HTR-8/SVneo (cell line): Measurements from ENCODE around the gene GARIN5A.
"Not testable (repeated sequence)": the region's sequence is repeated elsewhere in the genome, so short reads cannot be mapped to it uniquely, and the experiment has no call there.

ENCODE experiments used
- DNase-seq: peaks from one replicate; pipeline ENCODE4 v3.0.0; 2011; ENCODE audit warnings: low spot score, mixed read lengths; ENCODE audit not compliant: insufficient read length
- FAIRE-seq: peaks from 2 replicates; lab custom pipeline; 2011; peaks lifted over from hg19 to GRCh38; lab: Jason Lieb, UNC

GARIN5A gene

DNA sequence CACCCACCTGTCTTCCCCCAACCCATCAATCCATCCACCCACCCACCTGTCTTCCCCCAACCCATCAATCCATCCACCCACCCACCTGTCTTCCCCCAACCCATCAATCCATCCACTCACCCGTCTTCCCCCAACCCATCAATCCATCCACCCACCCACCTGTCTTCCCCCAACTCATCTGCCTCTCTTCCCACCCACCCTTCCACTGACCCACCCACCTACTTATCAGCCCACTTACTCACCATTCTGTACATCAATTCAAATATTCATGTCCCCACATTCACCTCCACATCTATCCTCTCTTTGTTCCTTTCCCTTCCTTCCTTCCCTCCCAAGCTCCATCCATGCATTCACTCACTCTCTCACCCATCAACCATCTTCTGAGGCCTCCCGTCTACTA, 37.5 kb downstream of the GARIN5A start:
- not testable (repeated sequence) for DNase-seq, FAIRE-seq

DNA sequence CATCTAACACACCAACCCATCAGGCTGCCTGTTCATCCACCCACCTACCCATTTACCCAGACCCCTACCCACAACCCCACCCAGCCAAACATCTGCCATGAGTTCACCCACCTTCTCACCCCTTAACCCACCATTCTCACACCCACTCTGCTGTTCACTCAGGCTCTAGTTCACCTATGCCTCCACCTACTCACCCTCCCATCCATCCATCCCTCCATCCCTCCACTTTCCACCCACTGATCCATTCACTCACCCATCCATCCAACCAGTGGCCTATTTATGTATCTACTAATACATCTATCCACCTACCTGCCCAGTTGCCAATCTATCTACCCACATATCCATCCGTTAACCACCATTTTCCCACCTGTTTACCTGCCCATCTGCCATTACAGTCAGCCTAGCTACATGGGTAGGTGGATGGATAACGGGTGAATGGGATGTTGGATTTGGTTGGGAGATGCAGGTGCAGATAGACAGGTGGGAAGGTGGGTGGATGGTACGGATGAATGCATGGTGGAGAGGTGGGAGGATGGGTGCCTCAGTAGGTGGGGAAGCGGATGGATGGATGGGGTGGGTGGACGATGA, 38.7 kb downstream of the GARIN5A start:
- FAIRE-seq = no peak
- no peak for DNase-seq

DNA sequence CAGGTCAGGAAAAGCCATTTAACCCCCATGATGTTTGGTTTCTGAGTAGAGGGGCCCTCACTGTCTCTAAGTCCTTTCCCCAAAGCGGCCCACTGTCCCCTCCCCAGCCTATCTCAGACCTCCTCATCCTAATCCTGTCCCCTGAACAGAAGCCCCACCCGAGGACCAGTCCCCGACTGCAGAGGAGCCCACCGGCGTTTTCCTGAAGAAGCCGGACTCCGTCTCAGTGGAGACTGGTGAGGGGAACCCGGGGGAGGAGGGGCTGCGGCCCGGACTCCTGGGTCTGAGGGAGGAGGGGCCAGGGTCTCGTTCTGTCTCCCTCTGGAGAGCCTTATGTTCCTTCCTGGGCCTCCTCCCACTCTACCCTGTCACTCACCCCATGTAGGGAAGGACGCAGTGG, 41.0 kb downstream of the GARIN5A start:
- no peak for FAIRE-seq

DNA sequence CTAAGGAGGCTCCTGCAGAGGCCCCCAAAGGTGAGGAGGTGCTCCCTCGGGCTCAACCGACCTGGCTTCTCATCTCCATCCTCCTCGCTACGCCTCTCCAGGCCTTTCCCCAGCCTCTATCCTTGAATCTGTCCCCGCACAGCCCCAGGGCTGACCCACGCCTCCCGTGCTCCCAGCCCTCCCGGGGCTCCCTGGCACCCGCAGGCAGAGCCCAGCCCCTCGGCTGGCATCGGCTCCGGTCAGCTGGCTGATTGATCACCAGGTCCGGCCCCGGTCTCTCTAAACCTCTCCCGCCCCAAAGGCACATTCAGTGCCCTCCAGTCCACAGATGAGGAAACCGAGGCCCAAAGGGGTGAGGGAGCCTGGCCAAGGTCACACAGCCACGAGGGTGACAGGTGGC, 41.4 kb downstream of the GARIN5A start:
- FAIRE-seq (no peak), DNase-seq (no peak)

More for the DNA sequence above, 41.0 kb downstream of the GARIN5A start:
- DNase-seq = no peak

DNA sequence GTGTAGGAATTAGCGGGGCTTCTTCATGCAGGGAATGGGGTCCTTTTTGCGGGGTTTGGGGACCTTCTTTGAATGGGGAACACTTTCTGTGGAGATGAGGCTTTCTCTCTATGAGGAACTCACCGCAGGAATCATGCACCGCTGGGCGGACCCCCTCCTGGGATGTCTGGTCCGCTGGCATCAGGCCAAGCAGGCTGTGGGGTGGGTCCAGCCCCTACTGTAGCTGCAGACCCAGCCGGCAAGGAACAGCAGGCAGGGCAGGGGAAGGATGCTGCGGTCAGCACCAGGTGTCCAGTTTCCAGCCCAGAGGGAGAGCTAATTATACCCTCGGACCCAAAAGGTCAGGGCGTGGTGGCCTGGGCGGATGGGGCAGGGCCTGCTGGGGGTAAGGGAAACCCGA, 42.1 kb downstream of the GARIN5A start:
- no peak for FAIRE-seq
- DNase-seq = no peak

DNA sequence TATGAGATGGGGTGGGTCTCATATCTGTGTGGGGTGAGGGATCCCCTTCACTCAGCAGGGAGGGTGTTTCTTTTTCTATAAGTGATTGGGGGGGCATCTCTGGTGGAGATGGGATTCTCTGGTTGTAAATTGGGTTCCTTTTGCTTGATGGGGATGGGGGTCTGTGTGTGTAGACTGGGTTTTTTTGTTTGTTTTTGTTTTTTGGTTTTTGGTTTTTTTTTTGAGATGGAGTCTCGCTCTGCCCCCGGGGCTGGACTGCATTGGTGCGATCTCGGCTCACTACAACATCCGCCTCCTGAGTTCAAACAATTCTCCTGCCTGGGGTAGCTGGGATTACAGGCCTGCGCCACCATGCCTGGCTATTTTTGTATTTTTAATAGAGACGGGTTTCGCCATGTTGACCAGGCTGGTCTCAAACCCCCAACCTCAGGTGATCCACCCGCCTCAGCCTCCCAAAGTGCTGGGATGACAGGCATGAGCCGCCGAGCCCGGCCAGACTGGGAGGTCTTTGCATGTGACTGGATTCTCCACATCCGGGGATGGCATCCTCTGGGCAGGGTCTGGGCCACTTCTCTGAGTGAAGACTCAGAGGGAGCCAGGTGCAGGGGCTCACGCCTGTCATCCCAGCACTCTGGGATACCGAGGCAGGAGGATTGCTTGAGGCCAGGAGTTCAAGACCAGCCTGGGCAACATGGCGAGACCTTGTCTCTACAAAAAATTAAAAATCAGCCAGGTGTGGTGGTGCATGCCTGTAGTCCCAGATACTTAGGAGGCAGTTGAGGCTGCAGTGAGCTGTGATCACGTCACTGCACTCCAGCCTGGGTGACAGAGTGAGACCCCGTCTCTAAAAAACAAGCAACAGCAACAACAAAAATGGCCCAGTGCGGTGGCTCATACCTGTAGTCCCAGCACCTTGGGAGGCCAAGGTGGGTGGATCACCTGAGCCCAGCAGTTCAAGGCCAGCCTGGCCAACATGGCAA, 43.2 kb downstream of the GARIN5A start:
- FAIRE-seq (no peak), DNase-seq (no peak)

DNA sequence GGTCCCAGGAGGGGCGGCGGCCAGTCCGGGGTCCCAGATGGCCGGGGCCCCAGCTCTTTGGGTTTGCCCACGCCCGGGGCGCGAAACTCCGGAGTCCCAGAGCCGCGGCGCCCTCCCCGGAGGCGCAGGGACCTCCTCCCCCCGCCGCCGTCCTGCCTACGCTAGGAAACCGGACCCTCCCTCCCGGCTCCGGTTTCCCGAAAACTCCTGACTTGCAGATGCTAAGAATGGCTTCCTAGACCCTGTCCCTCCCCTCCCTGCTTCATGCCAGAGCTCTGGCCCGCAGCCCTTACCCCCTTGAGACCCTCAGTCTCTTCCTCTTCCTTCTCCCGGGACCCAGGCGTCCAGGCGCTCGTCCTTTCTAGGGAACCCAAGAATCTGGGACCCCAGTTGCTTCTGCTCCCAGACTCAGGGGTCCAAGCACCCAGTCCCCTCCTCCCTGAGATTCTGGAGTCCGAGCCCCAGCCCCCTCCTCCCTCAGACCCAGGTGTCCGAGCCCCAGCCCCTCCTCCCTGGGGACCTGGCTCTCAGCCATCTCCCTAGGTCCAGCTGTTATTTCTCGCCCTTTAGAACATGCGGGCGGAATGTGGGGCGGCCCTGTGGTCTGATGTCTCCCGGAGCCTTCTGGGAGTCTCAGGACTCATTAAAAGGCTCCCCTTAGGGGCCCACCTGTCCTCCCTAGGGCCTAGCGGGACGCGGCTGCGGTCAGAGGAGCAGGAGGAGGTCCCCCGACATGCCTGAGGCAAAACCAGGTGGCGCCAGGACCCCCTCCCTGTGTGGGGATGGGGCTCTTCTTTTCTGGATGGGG, 44.2 kb downstream of the GARIN5A start, which contains the start of gene MYBPC2:
MYBPC2 (plus strand) TSS at position 672 of the 808 bp plus-strand sequence; CDS start at position 734, 62 bp downstream.
- DNase-seq = no peak
- no peak for FAIRE-seq

DNA sequence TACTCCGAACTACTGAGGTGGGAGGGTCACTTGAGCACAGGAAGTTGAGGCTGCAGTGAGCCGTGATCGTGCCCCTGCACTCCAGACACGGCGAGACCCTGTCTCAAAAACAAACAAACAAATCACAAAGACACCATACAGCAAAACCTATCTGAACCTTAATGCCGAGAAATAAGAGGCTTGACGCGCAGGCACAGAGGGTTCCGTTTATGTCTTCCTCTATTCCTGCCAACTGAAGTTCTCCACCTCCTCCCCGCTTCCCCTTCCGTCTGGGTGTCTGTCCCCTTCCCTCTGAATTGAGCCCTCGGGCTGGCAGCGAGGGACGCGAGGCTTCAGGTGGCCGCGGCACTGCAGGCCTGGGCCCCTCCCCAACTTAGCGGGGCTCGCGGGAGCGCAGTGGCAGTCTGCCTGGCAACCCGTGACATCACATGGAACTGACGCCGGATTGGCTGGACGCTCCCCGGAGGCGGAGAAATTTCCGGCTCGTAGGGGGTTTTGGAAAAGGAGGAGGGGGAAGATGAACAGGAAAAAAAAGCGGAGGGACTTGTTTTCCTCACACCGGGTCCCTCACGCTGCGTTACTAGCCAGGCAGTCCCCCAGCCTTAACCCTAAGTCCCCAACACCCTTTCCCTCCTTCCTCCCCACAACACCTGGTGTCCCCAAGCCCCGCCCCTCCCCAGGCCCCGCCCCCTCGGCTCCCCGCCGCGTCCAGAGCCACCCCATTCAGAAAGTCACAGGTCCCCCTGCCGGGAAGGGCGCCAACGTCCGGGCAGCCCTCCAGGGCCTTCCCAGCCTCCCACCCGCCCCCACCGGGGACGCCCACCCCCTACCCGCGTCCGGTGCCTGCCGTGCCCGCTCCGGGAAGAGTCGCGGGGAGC, 45.1 kb downstream of the GARIN5A start:
- FAIRE-seq (peak; percentile 96), DNase-seq (peak; percentile 89)

DNA sequence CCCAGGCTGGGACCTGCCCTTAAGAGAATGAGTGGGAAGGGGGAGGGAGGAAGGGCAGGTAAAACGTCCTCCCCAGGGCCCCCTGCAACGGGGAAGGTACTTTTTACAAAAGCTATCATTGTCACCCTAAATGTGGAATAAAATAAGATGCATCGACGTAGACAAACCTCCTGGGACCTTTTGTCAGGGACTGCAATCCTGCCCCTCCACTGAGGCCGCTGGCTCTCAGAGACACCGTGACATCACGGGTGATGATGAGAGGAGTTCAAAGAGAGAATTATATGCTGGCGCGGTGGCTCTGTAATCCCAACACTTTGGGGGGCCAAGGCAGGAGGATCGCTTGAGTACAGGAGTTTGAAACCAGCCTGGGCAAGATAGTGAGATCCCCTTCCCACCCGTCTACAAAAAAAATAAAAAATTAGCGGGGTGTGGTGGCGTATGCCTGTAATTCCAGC, 45.7 kb downstream of the GARIN5A start:
- no peak for FAIRE-seq

DNA sequence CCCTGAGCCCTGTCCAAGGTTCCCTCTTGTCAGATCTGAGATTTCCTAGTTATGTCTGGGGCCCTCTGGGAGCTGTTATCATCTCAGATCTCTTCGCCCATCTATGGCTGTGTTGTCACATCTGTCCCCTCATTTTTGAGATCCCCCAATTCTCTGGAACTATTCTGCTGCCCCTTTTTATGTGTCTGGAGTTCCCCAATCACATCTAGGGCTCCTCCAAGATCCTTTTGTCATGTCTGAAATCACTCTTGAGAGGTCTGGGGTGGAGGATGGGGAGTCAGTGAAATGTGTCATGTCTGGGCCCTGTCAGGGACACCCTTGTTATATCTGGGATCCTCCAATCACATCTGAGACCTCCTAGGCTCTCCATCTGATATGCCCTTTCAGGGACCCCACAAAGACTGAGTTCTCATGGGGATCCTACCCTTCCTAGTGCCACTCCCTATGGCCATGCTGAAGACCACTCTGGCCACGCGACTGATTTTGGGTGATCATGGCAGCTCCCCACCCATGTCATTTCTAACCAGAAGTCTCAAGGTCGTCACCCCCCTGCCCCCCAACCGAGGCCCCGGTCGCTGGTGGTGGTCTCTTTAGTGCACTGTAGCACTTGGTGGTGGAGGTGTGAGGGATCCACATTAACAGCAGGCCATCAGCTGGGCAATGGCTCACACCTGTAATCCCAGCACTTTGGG, 47.7 kb downstream of the GARIN5A start:
- no peak for DNase-seq
- FAIRE-seq = no peak

More for the DNA sequence above, 45.7 kb downstream of the GARIN5A start:
- DNase-seq = no peak

DNA sequence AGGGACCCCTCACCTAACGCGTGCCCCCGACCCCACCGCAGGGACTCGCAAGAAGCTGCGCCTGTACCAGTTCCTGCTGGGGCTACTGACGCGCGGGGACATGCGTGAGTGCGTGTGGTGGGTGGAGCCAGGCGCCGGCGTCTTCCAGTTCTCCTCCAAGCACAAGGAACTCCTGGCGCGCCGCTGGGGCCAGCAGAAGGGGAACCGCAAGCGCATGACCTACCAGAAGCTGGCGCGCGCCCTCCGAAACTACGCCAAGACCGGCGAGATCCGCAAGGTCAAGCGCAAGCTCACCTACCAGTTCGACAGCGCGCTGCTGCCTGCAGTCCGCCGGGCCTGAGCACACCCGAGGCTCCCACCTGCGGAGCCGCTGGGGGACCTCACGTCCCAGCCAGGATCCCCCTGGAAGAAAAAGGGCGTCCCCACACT, 48.6 kb downstream of the GARIN5A start:
- DNase-seq (no peak), FAIRE-seq (no peak)

DNA sequence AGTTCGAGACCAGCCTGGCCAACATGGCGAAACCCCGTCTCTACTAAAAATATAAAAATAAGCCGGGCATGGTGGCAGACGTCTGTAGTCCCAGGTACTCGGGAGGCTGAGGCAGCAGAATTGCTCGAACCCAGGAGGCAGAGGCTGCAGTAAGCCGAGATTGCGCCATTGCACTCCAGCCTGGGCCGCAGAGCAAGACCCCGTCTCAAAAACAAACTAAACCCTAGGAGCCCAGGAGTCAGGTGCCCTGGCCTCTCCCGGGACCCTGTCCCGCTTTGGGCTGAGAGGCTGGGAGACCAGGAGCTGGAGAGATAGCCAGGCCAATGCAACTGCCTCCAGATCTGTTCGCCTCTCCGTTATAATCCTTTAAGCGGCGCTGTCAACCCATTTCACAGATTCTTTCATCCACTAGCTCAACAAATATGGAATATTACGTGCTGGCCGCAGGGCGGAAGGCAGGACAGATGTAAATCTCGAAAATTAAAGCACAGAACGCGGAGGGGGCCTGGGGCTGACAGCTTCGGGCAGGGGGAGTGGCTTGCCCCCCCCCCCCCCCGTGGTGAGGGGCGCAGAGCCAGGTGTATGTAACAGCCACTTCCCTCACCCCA, 49.2 kb downstream of the GARIN5A start:
- DNase-seq (no peak), FAIRE-seq (no peak)

DNA sequence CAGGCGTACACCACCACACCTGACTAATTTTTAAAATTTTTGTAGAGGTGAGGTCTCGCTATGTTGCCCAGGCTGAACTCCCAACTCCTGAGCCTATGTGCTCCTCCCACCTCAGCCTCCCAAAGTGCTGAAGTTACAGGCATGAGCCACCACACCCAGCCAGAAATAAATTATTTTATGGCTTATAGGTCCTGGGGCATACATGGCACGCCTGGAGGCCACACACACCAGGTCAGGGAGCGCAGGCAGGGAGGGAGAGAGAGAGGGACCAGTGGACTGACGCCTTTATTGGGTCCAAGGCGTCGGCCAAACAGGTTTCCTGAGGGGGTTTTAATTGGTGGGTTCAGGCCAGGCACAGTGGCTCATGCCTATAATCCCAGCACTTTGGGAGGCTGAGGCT, 51.1 kb downstream of the GARIN5A start:
- FAIRE-seq = no peak

DNA sequence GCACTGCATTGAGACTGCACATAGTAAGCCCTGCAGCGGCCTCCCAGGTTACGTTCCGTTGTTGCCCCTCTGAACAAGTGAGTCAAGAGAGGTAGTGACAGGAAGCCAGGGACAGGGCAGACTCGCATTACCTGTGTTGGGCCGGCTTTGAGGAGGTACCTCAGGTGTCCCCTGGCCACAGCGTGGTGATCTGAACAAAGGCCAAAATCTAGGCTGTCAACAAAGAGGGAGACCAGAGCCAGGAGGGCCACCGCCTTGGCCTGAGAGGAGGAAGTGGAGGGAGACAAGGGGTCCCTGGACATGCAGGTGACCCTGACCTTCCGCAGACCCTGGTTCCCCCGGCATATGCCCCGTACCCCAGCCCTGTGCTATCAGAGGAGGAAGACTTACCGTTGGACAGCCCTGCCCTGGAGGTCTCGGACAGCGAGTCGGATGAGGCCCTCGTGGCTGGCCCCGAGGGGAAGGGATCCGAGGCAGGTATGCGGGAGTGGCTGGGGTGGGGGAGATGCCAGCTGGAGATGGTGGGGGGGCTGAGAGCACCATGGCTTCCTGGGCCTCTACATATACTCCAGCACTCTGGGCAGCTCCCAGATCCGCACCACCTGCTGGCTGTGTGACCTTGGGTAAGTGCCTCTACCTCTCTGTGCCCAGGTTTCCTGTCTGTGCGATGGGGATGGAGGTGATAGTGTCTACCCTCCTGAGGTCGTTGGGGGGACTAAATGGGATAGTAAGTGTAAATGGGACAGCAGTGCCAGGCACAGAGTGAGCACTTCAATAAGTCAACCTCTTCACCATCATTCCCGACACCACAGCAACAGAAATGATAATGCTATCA, 53.2 kb downstream of the GARIN5A start:
- DNase-seq (no peak), FAIRE-seq (no peak)

More for the DNA sequence above, 51.1 kb downstream of the GARIN5A start:
- DNase-seq = no peak

DNA sequence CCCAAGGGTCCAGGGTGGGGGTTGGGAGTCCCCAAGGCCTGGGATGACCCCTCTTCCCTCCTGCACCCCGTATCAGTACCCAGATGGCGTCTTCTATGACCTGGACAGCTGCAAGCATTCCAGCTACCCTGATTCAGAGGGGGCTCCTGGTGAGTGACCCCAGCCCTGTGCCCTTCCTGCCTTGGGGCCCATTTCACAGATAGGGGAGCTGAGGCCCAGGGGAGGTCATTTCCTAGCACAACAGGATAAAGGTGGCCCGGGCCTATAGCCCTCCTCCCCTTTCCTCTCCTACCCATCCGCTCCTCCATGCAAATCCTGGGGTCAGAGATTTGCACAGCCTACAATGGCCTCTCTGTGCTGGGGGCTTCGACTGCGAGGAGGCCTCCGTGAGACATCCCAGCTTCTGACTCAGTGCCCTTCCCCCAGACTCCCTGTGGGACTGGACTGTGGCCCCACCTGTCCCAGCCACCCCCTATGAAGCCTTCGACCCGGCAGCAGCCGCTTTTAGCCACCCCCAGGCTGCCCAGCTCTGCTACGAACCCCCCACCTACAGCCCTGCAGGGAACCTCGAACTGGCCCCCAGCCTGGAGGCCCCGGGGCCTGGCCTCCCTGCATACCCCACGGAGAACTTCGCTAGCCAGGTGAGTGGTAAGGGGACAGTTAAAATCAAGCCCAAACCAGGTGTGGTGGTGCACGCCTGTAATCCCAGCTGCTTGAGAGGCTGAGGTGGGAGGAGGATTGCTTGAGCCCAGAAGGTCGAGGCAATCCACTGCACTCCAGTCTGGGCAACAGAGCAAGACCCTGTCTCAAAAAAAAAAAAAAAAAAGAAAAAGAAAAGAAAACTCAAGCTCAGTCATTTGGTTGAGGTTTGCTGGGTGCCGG, 54.0 kb downstream of the GARIN5A start:
- DNase-seq (no peak), FAIRE-seq (no peak)

DNA sequence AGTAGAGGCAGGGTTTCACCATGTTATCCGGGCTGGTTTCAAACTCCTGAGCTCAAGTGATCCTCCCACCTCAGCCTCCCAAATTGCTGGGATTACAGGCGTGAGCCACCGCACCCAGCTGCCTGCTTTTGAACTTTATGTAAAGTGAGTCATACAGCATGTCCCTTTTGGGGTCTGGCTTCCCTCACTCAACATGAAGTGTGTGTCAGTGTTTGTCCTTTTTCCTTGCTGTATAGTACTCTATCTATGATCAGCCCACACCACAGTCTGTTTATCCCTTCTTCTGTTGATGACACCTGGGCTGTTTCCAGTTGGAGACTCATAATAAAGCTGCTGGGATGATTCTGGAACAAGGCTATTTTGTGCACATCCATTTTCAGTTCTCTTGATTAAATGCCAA, 55.8 kb downstream of the GARIN5A start:
- DNase-seq = no peak
- FAIRE-seq = no peak

DNA sequence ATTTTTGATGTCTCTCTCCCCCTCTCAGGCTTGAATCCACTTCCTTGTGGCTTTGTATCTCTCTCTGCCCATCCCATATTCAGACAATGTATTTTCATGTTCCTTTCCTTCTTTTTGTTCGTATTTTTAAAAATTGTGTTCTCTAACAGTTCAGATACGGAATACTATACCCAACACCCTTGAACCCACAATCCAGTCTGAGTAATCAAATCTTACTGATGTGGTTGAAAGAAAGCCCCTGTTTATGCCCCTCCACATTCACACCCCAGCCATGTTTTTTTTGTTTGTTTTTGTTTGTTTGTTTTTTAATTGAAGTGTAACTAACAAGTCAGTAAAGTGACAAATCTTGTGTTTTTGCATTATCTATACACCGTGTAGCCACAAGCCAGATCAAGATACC, 56.5 kb downstream of the GARIN5A start:
- FAIRE-seq = no peak
- no peak for DNase-seq
